ENCODE measurements around the gene CDK4.
"Not testable (repeated sequence)": the region's sequence is repeated elsewhere in the genome, so short reads cannot be mapped to it uniquely, and the experiment has no call there.

CDK4 gene

GRCh38 chr12:57777911-57778310, 25.8 kb upstream of the CDK4 start:
- no peak overlapping the region for H3K27ac ChIP-seq
- TF ChIP-seq CTCF (conservative IDR thresholded peaks at IDR 0.05), result no peak
- no peak for TF ChIP-seq ZFX (IDR thresholded peaks at IDR 0.05)

- TF ChIP-seq ZFX (IDR thresholded peaks at IDR 0.05) (no peak), CTCF (conservative IDR thresholded peaks at IDR 0.05) (no peak)
- no peak overlapping the region for H3K27ac ChIP-seq
Measured at GRCh38 chr12:57777367-57777766, 25.3 kb upstream of the CDK4 start.

GRCh38 chr12:57776247-57776587, 24.1 kb upstream of the CDK4 start:
- TF ChIP-seq ZFX (IDR thresholded peaks at IDR 0.05) (no peak), CTCF (conservative IDR thresholded peaks at IDR 0.05) (no peak; the same call in 1 of the 2 replicates)

GRCh38 chr12:57775563-57776246, 23.6 kb upstream of the CDK4 start:
- TF ChIP-seq ZFX (IDR thresholded peaks at IDR 0.05) (no peak), CTCF (conservative IDR thresholded peaks at IDR 0.05) (no peak; the same call in 1 of the 2 replicates)
- H3K27ac ChIP-seq, result no peak overlapping the region

More at GRCh38 chr12:57776247-57776587, 24.1 kb upstream of the CDK4 start:
- H3K27ac ChIP-seq, result no peak overlapping the region

- no peak overlapping the region for H3K27ac ChIP-seq
- TF ChIP-seq ZFX (IDR thresholded peaks at IDR 0.05) (no peak), CTCF (conservative IDR thresholded peaks at IDR 0.05) (no peak)
Measured at GRCh38 chr12:57775044-57775443, 22.9 kb upstream of the CDK4 start.

- not testable (repeated sequence) for H3K27ac ChIP-seq
Measured at GRCh38 chr12:57774634-57775033, 22.5 kb upstream of the CDK4 start.

GRCh38 chr12:57772429-57773322, 20.6 kb upstream of the CDK4 start, which contains the start of gene EEF1AKMT3:
TSS of gene EEF1AKMT3 (plus strand) at chr12:57772614. CDS start at chr12:57772725, 111 bp downstream.
- TF ChIP-seq ZFX (IDR thresholded peaks at IDR 0.05) (peak; percentile 60; the same call in 1 of the 2 replicates), CTCF (conservative IDR thresholded peaks at IDR 0.05) (no peak)
- peak within 1 kb of the TSS; percentile 97 for H3K27ac ChIP-seq

Measured in C4-2B (cell line).